H1 (cell line): ENCODE measurements around the gene TFDP1. TPM values are rescaled to one million over a fixed set of nuclear protein-coding genes. Genes with fewer than 3 reads are reported as not detected.

Source experiments
- CTBP2 ChIP-seq: IDR thresholded peaks from 2 replicates; pipeline ENCODE4 v1.7.0; 2011; ENCODE audit warnings: borderline replicate concordance, mild to moderate bottlenecking, moderate library complexity, mixed read lengths, low read length; ENCODE audit not compliant: insufficient read depth, insufficient read length
- SP2 ChIP-seq: IDR thresholded peaks from 2 replicates; pipeline ENCODE4 v1.6.1; 2012; ENCODE audit warnings: mild to moderate bottlenecking, low read length, inconsistent platforms
- TBP ChIP-seq: IDR thresholded peaks from 2 replicates; pipeline ENCODE4 v1.6.1; 2011; ENCODE audit warnings: low read depth, low read length, improper control_type of control experiment
- polyA plus RNA-seq, 7 experiments: library from polyadenylated mRNA; depleted of rRNA in 3 of 7; stranded (reverse) in 5 of 7; unstranded in 2 of 7; fragments of >200 nt in 5 of 7; fragments of 200-250 nt in 2 of 7; gene quantifications; 1 replicate in 5 of 7; 2 replicates in 1 of 7; 4 replicates in 1 of 7; pipeline versions ENCODE4 v1.2.1 to v1.2.3, GENCODE V29; 2011 to 2013; ENCODE audit warnings: missing spikeins in 2 of 7, mixed read lengths in 2 of 7
- total RNA-seq: library from RNA; stranded (reverse); fragmentation: NEBNext Ultra II Directional; extraction: Animal tissue kit (Norgen Biotek cat#: 25700); gene quantifications from 2 replicates; pipeline ENCODE4 v1.2.1, GENCODE V29; 2021

TFDP1 gene
- total and polyA plus RNA-seq, 2 of the 8 experiments (the other 6 are each of a cell fraction or from before 2014, with no cell fraction given) = 43.6 to 81.9 TPM

DNA sequence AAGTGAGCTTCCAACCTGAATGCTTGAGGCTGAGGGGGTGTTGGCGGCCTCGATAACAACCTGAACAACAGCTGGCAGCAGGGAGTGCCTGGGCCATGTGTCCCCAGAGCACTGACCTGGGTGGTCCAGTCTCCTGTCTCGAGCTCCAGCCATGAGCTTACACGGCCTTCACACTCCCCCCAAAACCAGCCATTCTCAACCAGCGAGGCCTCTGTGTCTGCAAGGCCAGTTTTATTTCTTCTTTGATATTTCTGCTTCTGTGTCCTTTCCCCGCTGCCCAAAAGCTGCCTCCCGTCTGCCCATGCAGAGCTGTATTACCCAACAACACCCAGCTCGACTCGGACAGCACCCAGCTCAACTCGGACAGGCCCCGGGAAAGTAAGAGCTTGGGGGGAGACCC lies 32.5 kb upstream of the TFDP1 start (continued):
- TF ChIP-seq CTBP2 = no peak
- no peak for TF ChIP-seq TBP
- no peak for TF ChIP-seq SP2
- TF ChIP-seq, all 59 proteins: peak for 0
